Hindlimb muscle (tissue), 1 donor: ENCODE results near the gene NKX2-8. TPM values are rescaled to one million over a fixed set of nuclear protein-coding genes. Genes with fewer than 3 reads are reported as not detected.

Experiments used
- DNase-seq: peaks from one replicate; pipeline ENCODE4 v3.0.0-alpha.2; 2013
- polyA plus RNA-seq: library from polyadenylated mRNA; unstranded; fragments of 120-200 nt; gene quantifications from one replicate; pipeline ENCODE4 v1.2.1, GENCODE V29; 2013; ENCODE audit not compliant: insufficient read length

The NKX2-8 gene
- polyA plus RNA-seq: not detected

- DNase-seq: no peak
Observed at GRCh38 chr14:36582011-36582873, at the start of gene NKX2-8. TSS of gene NKX2-8 (minus strand) at chr14:36582614. CDS start at chr14:36582389, 225 bp downstream.

- DNase-seq: no peak
Observed at GRCh38 chr14:36627981-36628380, 45.6 kb upstream of the NKX2-8 start.

GRCh38 chr14:36626151-36626550 is 43.7 kb upstream of the NKX2-8 start:
- no peak for DNase-seq

GRCh38 chr14:36625436-36625835 is 43.0 kb upstream of the NKX2-8 start:
- no peak for DNase-seq

GRCh38 chr14:36625014-36625413 is 42.6 kb upstream of the NKX2-8 start:
- DNase-seq: no peak

- DNase-seq: no peak
Observed at GRCh38 chr14:36619853-36620252, 37.4 kb upstream of the NKX2-8 start.

- no peak for DNase-seq
Observed at GRCh38 chr14:36619131-36619530, 36.7 kb upstream of the NKX2-8 start.

GRCh38 chr14:36618641-36619040 is 36.2 kb upstream of the NKX2-8 start:
- DNase-seq: no peak

GRCh38 chr14:36617824-36618223 is 35.4 kb upstream of the NKX2-8 start:
- DNase-seq: no peak

GRCh38 chr14:36605506-36605857 is 23.1 kb upstream of the NKX2-8 start:
- no peak for DNase-seq

GRCh38 chr14:36604757-36605505 is 22.5 kb upstream of the NKX2-8 start:
- DNase-seq: peak; percentile 70

GRCh38 chr14:36600431-36600830 is 18.0 kb upstream of the NKX2-8 start:
- no peak for DNase-seq

GRCh38 chr14:36591482-36591881 is 9.1 kb upstream of the NKX2-8 start:
- no peak for DNase-seq

- no peak for DNase-seq
Observed at GRCh38 chr14:36588788-36589187, 6.4 kb upstream of the NKX2-8 start.

- no peak for DNase-seq
Observed at GRCh38 chr14:36588119-36588518, 5.7 kb upstream of the NKX2-8 start.

- DNase-seq: no peak
Observed at GRCh38 chr14:36585100-36585499, 2.7 kb upstream of the NKX2-8 start.

- no peak for DNase-seq
Observed at GRCh38 chr14:36583893-36584811, 1.7 kb upstream of the NKX2-8 start.

- DNase-seq: no peak
Observed at GRCh38 chr14:36583242-36583892, 953 bp upstream of the NKX2-8 start.

- DNase-seq: no peak
Observed at GRCh38 chr14:36582874-36583241, 444 bp upstream of the NKX2-8 start.

- DNase-seq: peak; percentile 24
Observed at GRCh38 chr14:36580856-36581831, 1.3 kb downstream of the NKX2-8 start.
